Liver (tissue), 9 donors: ENCODE results near the gene GSTM1. TPM values are rescaled to one million over a fixed set of nuclear protein-coding genes. Genes with fewer than 3 reads are reported as not detected.
A peak's percentile ranks its signal among the peaks of the same experiment; 100 is the strongest.

Source experiments
- DNase-seq: peaks from one replicate; pipeline ENCODE4 v3.0.0-alpha.2; 2017; ENCODE audit warnings: low spot score
- H3K27ac ChIP-seq, 2 donors: one replicate each; pipeline ENCODE4 v1.7.0; 2013; ENCODE audit warnings: inconsistent platforms in 2 of 2, low read length in 2 of 2, control low read depth in 1 of 2, low read depth in 1 of 2, mild to moderate bottlenecking in 1 of 2
- H3K27me3 ChIP-seq, 4 donors: one replicate each; pipeline versions ENCODE4 v1.6.1 to v1.7.0; 2013; ENCODE audit warnings: low read length in 3 of 4, inconsistent platforms in 1 of 4, mild to moderate bottlenecking in 1 of 4, moderate library complexity in 1 of 4; ENCODE audit not compliant: control insufficient read depth in 4 of 4, insufficient read depth in 4 of 4
- H3K36me3 ChIP-seq, 4 donors: one replicate each; pipeline versions ENCODE4 v1.6.1 to v1.7.0; 2013; ENCODE audit warnings: low read length in 3 of 4, mild to moderate bottlenecking in 3 of 4, low read depth in 1 of 4, moderate library complexity in 1 of 4; ENCODE audit not compliant: control insufficient read depth in 4 of 4, insufficient read depth in 3 of 4
- H3K4me1 ChIP-seq, 4 donors: one replicate each; pipeline versions ENCODE4 v1.6.1 to v1.7.0; 2013; ENCODE audit warnings: low read length in 3 of 4, mild to moderate bottlenecking in 3 of 4, moderate library complexity in 1 of 4; ENCODE audit not compliant: control insufficient read depth in 4 of 4, insufficient read depth in 4 of 4
- H3K4me3 ChIP-seq, 3 donors: one replicate each; pipeline versions ENCODE4 v1.6.1 to v1.7.0; 2013; ENCODE audit warnings: low read length in 3 of 3, control low read depth in 1 of 3, low read depth in 1 of 3, mild to moderate bottlenecking in 1 of 3
- H3K9ac ChIP-seq, 2 donors: one replicate each; pipeline ENCODE4 v1.7.0; 2013; ENCODE audit warnings: low read length in 2 of 2, mild to moderate bottlenecking in 2 of 2, moderate library complexity in 2 of 2, control low read depth in 1 of 2, low read depth in 1 of 2
- H3K9me3 ChIP-seq, 4 donors: one replicate each; pipeline versions ENCODE4 v1.6.1 to v1.7.0; 2013; ENCODE audit warnings: low read length in 3 of 4; ENCODE audit not compliant: control insufficient read depth in 4 of 4
- EGR1 ChIP-seq, 2 donors: IDR thresholded peaks; 2 replicates each; pipeline ENCODE4 v1.6.1; 2016 to 2018; ENCODE audit warnings: antibody characterized with exemption in 2 of 2, low read depth in 2 of 2
- FOXA1 ChIP-seq: IDR thresholded peaks from 2 replicates; pipeline ENCODE4 v1.6.1; 2016; ENCODE audit warnings: antibody characterized with exemption
- FOXA2 ChIP-seq: IDR thresholded peaks from 2 replicates; pipeline ENCODE4 v1.6.1; 2016; ENCODE audit warnings: antibody characterized with exemption
- GABPA ChIP-seq, 2 donors: IDR thresholded peaks in 1 of 2; conservative IDR thresholded peaks in 1 of 2; 2 replicates each; pipeline ENCODE4 v1.6.1; 2016; ENCODE audit warnings: antibody characterized with exemption in 2 of 2, mild to moderate bottlenecking in 1 of 2, moderate library complexity in 1 of 2
- HNF4A ChIP-seq, 2 donors: conservative IDR thresholded peaks; 2 replicates each; pipeline ENCODE4 v1.6.1; 2016; ENCODE audit warnings: antibody characterized with exemption in 2 of 2, mild to moderate bottlenecking in 2 of 2
- RAD21 ChIP-seq, 2 donors: IDR thresholded peaks; 2 replicates each; pipeline ENCODE4 v1.6.1; 2016; ENCODE audit warnings: antibody characterized with exemption in 2 of 2, mild to moderate bottlenecking in 2 of 2
- RXRA ChIP-seq, 2 donors: IDR thresholded peaks; 2 replicates each; pipeline ENCODE4 v1.6.1; 2017 to 2018; ENCODE audit warnings: antibody characterized with exemption in 2 of 2, mild to moderate bottlenecking in 1 of 2
- SP1 ChIP-seq: IDR thresholded peaks from 2 replicates; pipeline ENCODE4 v1.6.1; 2018; ENCODE audit warnings: antibody characterized with exemption, mild to moderate bottlenecking
- TAF1 ChIP-seq: conservative IDR thresholded peaks from 2 replicates; pipeline ENCODE4 v1.6.1; 2016; ENCODE audit warnings: antibody characterized with exemption, mild to moderate bottlenecking
- YY1 ChIP-seq: IDR thresholded peaks from 2 replicates; pipeline ENCODE4 v1.6.1; 2016; ENCODE audit warnings: antibody characterized with exemption, mild to moderate bottlenecking
- WGBS: extraction: QIAGEN DNeasy Blood & Tissue Kit; methylation state at CpG from one replicate; pipeline ENCODE4 v1.1.7; 2013; 5-methylcytosine and 5-hydroxymethylcytosine counted together
- polyA plus RNA-seq, 2 donors: library from polyadenylated mRNA; stranded (reverse) in 1 of 2; unstranded in 1 of 2; fragments of 200-250 nt in 1 of 2; fragments of >200 nt in 1 of 2; fragmentation: Nextera tagmentation in 1 of 2; extraction: Ambion mirVana in 1 of 2; gene quantifications; one replicate each; pipeline versions ENCODE4 v1.2.1 to v1.2.3, GENCODE V29; 2013 to 2015
- total RNA-seq, 2 donors: library from RNA; depleted of rRNA; stranded (reverse); fragments of >200 nt; gene quantifications; one replicate each; pipeline ENCODE4 v1.2.3, GENCODE V29; 2014
- TF ChIP-seq, protein P1 (sequence below): IDR thresholded peaks from 2 replicates; pipeline ENCODE4 v1.6.1; 2016; ENCODE audit warnings: antibody characterized with exemption, mild to moderate bottlenecking
- TF ChIP-seq, protein P2 (sequence below): fragments of 150-350 bp; IDR thresholded peaks from 2 replicates; pipeline ENCODE4 v1.5.1; 2017; ENCODE audit warnings: improper control_type of control experiment, low read depth, low read length; ENCODE audit not compliant: missing input control
- TF ChIP-seq, protein P3 (sequence below): IDR thresholded peaks from 2 replicates; pipeline ENCODE4 v1.6.1; 2016; ENCODE audit warnings: antibody characterized with exemption
- TF ChIP-seq, protein P4 (sequence below): IDR thresholded peaks from 2 replicates; pipeline ENCODE4 v1.6.1; 2016; ENCODE audit warnings: antibody characterized with exemption
- donor health status: healthy.
- donor health status: healthy.
- donor health status: healthy.
- donor health status: healthy.
- donor health status: healthy.

The GSTM1 gene
- total and polyA plus RNA-seq, 4 donors, result 14.7 to 341 (median 247) TPM

DNA sequence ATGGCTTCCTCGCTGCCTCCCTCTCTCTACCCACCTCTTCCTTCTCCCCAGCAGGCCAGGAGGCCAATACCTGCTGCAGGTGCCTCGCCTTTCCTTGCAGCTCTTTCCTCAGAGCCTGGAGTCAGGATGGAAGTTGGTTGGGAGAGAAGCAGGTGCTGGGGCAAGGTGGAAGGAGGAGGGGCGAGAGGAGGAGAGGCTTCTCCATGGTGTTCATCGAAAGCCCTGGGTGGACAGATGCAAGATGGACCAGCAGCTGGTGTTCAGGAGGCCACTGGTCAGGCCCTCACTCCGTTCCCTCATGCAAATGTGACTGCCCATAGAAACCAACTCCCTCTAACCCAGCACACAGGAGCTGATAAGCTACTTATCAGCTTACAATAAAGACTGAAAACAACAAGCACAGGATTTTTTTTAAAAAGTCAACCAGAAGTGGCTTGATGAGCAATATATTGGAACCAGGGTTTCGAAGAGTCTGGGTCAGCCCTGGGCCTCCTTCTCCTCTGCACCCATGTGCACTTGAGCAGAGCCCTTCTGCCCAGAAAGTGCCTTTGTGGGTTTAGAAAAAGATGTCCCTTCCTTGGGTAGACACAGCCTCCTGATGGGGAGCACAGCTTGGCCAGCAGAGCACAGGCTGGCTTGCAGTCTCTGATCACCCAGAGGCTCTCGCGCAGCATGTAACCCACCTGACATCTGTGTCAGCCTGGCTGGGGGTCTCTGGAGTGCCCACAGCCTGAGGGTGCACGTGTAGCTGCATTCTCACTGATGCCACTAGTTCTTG lies 48.4 kb upstream of the GSTM1 start (continued):
- TF ChIP-seq, protein P1, sequence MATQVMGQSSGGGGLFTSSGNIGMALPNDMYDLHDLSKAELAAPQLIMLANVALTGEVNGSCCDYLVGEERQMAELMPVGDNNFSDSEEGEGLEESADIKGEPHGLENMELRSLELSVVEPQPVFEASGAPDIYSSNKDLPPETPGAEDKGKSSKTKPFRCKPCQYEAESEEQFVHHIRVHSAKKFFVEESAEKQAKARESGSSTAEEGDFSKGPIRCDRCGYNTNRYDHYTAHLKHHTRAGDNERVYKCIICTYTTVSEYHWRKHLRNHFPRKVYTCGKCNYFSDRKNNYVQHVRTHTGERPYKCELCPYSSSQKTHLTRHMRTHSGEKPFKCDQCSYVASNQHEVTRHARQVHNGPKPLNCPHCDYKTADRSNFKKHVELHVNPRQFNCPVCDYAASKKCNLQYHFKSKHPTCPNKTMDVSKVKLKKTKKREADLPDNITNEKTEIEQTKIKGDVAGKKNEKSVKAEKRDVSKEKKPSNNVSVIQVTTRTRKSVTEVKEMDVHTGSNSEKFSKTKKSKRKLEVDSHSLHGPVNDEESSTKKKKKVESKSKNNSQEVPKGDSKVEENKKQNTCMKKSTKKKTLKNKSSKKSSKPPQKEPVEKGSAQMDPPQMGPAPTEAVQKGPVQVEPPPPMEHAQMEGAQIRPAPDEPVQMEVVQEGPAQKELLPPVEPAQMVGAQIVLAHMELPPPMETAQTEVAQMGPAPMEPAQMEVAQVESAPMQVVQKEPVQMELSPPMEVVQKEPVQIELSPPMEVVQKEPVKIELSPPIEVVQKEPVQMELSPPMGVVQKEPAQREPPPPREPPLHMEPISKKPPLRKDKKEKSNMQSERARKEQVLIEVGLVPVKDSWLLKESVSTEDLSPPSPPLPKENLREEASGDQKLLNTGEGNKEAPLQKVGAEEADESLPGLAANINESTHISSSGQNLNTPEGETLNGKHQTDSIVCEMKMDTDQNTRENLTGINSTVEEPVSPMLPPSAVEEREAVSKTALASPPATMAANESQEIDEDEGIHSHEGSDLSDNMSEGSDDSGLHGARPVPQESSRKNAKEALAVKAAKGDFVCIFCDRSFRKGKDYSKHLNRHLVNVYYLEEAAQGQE, result no peak

DNA sequence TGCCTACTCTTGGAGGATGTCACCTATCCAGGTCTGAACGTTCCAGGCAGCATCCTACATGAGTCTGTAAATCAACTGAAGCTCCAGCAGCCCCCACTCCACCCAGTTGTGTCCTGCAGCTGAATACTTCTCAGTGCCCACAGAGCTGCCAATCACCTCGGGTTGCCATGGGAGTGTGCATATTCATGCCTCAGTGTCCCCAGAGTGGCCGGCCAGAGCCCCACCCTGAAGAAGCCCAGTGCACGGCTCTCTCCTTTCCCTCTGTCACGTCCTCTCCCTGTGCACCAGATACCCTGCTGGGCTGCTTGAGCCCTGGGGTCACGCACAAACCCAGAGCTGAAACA lies 47.8 kb upstream of the GSTM1 start:
- H3K4me1 ChIP-seq, result peaks cover 5 to 9% (median 6%) of the 10 kb centered on the region in 4 donors
- H3K27me3 ChIP-seq, result no peaks in the 10 kb centered on the region
- H3K9ac ChIP-seq, result no peak overlapping the region
- no peak overlapping the region for H3K27ac ChIP-seq
- TF ChIP-seq RAD21 (IDR thresholded peaks at IDR 0.05), result no peak
- TF ChIP-seq SP1, result no peak
- TF ChIP-seq, protein P2, sequence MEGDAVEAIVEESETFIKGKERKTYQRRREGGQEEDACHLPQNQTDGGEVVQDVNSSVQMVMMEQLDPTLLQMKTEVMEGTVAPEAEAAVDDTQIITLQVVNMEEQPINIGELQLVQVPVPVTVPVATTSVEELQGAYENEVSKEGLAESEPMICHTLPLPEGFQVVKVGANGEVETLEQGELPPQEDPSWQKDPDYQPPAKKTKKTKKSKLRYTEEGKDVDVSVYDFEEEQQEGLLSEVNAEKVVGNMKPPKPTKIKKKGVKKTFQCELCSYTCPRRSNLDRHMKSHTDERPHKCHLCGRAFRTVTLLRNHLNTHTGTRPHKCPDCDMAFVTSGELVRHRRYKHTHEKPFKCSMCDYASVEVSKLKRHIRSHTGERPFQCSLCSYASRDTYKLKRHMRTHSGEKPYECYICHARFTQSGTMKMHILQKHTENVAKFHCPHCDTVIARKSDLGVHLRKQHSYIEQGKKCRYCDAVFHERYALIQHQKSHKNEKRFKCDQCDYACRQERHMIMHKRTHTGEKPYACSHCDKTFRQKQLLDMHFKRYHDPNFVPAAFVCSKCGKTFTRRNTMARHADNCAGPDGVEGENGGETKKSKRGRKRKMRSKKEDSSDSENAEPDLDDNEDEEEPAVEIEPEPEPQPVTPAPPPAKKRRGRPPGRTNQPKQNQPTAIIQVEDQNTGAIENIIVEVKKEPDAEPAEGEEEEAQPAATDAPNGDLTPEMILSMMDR, result no peak
- H3K9me3 ChIP-seq, result no peaks in the 10 kb centered on the region
- 51% methylated on average over 6 of the region's 6 CpGs for WGBS
- H3K4me3 ChIP-seq, result no peak overlapping the region
- no peak for DNase-seq
- H3K36me3 ChIP-seq, result no peaks in the 10 kb centered on the region

DNA sequence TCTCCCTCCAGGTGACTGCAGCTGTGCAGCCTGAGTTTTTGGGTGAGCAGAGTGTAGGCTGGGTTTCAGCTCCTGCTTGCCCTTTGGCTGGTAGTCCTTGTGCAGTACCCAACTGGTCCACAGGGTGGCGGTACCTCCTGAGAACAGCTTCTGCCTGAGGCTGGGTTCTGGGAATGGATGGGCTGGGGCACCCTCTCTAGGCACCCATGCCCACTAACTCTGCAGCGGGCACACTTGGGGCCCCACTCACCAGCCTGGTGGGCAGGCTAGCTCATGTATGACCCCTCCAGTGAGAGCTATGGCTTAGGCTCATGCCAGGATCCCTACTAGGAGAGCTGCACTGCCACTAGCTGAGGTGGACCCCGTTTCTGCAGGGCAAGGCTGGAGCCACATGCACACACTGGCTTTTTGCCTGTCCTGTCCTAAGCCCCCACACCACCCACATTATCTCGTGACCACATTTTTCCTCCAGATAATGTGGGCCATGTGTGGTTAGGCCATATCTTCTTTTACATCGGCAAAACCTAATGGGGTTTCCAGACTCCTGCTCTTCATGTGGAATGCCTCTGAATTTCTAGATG lies 47.2 kb upstream of the GSTM1 start:
- Histone ChIP-seq H3K4me1 (peaks cover 5 to 9% (median 6%) of the 10 kb centered on the region in 4 donors), H3K9me3 (no peaks in the 10 kb centered on the region), H3K4me3 (no peak overlapping the region), H3K27ac (no peak overlapping the region), H3K36me3 (no peaks in the 10 kb centered on the region), H3K9ac (no peak overlapping the region), H3K27me3 (no peaks in the 10 kb centered on the region)
- WGBS, result 46% methylated on average over 5 of the region's 5 CpGs
- peak; percentile 94 for DNase-seq
- TF ChIP-seq GABPA (IDR thresholded peaks at IDR 0.05 in 1 of 2, conservative IDR thresholded peaks at IDR 0.05 in 1 of 2) (no peak), RAD21 (IDR thresholded peaks at IDR 0.05) (peak; percentile 77 to 95), EGR1 (IDR thresholded peaks at IDR 0.05; ENCODE audit: low read depth in 2 of 2) (no peak), FOXA2 (no peak), YY1 (no peak), FOXA1 (no peak), HNF4A (conservative IDR thresholded peaks at IDR 0.05) (no peak), RXRA (IDR thresholded peaks at IDR 0.05) (no peak), TAF1 (no peak)
- TF ChIP-seq, protein P3, sequence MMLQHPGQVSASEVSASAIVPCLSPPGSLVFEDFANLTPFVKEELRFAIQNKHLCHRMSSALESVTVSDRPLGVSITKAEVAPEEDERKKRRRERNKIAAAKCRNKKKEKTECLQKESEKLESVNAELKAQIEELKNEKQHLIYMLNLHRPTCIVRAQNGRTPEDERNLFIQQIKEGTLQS, result no peak
- TF ChIP-seq, protein P2, result peak; percentile 95
- TF ChIP-seq, protein P1, result no peak
- TF ChIP-seq, protein P4, sequence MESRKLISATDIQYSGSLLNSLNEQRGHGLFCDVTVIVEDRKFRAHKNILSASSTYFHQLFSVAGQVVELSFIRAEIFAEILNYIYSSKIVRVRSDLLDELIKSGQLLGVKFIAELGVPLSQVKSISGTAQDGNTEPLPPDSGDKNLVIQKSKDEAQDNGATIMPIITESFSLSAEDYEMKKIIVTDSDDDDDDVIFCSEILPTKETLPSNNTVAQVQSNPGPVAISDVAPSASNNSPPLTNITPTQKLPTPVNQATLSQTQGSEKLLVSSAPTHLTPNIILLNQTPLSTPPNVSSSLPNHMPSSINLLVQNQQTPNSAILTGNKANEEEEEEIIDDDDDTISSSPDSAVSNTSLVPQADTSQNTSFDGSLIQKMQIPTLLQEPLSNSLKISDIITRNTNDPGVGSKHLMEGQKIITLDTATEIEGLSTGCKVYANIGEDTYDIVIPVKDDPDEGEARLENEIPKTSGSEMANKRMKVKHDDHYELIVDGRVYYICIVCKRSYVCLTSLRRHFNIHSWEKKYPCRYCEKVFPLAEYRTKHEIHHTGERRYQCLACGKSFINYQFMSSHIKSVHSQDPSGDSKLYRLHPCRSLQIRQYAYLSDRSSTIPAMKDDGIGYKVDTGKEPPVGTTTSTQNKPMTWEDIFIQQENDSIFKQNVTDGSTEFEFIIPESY, result no peak
